Progenitor cell of endocrine pancreas (in vitro differentiated cells): ENCODE measurements around the gene THAP7. TPM values are rescaled to one million over a fixed set of nuclear protein-coding genes. Genes with fewer than 3 reads are reported as not detected.

Experiments
- DNase-seq: peaks from one replicate; pipeline ENCODE4 v3.0.0; 2021; ENCODE audit warnings: low spot score; ENCODE audit not compliant: unreplicated experiment
- H3K27ac Mint-ChIP-seq: 2 replicates; pipeline ENCODE4 v1.8.0; 2021; ENCODE audit warnings: mild to moderate bottlenecking, moderate library complexity, mixed read lengths
- H3K27me3 Mint-ChIP-seq: 2 replicates; pipeline ENCODE4 v1.8.0; 2021; ENCODE audit warnings: mixed read lengths
- H3K36me3 Mint-ChIP-seq: 2 replicates; pipeline ENCODE4 v1.8.0; 2022; ENCODE audit warnings: mixed read lengths; ENCODE audit not compliant: insufficient read depth
- H3K4me1 Mint-ChIP-seq: 2 replicates; pipeline ENCODE4 v1.8.0; 2021; ENCODE audit warnings: low read depth, mixed read lengths
- H3K4me3 Mint-ChIP-seq: 2 replicates; pipeline ENCODE4 v1.8.0; 2021; ENCODE audit warnings: low read depth, mild to moderate bottlenecking, moderate library complexity, mixed read lengths
- H3K9me3 Mint-ChIP-seq: 2 replicates; pipeline ENCODE4 v1.8.0; 2021; ENCODE audit warnings: low read depth, mixed read lengths
- total RNA-seq: library from RNA; stranded (reverse); gene quantifications from 2 replicates; pipeline ENCODE4 v1.2.1, GENCODE V29; 2021
- TF ChIP-seq, protein P1 (sequence below): fragments of 200-600 bp; sonication (generic); IDR thresholded peaks from one replicate; pipeline ENCODE4 v1.5.0; 2021; ENCODE audit warnings: antibody characterized with exemption, mild to moderate bottlenecking; ENCODE audit not compliant: unreplicated experiment

The THAP7 gene
- total RNA-seq, 1 donor from 2014 or later: 17.6 TPM

DNA sequence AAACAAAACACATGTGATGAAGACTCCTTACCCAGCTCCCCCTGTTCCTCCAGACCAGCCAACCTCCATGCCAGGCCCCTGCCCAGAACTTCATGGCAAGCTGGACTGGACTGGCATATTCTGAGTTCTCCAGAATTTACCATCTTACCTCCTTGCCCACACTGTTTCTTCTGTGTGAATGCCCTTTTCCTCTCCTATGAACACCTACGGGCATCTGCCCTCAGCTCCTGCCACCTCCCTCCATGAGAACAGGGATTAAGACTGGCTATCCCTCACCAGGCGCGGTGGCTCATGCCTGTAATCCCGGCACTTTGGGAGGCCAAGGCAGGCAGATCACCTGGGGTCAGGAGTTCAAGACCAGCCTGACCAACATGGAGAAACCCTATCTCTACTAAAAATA, 41.3 kb downstream of the THAP7 start:
- H3K4me3 Mint-ChIP-seq: no peak overlapping the region
- H3K27ac Mint-ChIP-seq: no peak overlapping the region
- peaks cover 11% of the 10 kb centered on the region for H3K4me1 Mint-ChIP-seq
- no peaks in the 10 kb centered on the region for H3K9me3 Mint-ChIP-seq
- no peak for DNase-seq
- TF ChIP-seq, protein P1, sequence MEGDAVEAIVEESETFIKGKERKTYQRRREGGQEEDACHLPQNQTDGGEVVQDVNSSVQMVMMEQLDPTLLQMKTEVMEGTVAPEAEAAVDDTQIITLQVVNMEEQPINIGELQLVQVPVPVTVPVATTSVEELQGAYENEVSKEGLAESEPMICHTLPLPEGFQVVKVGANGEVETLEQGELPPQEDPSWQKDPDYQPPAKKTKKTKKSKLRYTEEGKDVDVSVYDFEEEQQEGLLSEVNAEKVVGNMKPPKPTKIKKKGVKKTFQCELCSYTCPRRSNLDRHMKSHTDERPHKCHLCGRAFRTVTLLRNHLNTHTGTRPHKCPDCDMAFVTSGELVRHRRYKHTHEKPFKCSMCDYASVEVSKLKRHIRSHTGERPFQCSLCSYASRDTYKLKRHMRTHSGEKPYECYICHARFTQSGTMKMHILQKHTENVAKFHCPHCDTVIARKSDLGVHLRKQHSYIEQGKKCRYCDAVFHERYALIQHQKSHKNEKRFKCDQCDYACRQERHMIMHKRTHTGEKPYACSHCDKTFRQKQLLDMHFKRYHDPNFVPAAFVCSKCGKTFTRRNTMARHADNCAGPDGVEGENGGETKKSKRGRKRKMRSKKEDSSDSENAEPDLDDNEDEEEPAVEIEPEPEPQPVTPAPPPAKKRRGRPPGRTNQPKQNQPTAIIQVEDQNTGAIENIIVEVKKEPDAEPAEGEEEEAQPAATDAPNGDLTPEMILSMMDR: no peak
- H3K27me3 Mint-ChIP-seq: peaks cover 28% of the 10 kb centered on the region
- no peaks in the 10 kb centered on the region for H3K36me3 Mint-ChIP-seq

GRCh38 chr22:20959578-20960461, 42.1 kb downstream of the THAP7 start:
- no peak for DNase-seq
- Mint-ChIP-seq H3K9me3 (no peaks in the 10 kb centered on the region), H3K4me1 (peaks cover 11% of the 10 kb centered on the region), H3K27me3 (peaks cover 28% of the 10 kb centered on the region), H3K4me3 (no peak overlapping the region), H3K36me3 (no peaks in the 10 kb centered on the region), H3K27ac (peak overlapping the region; percentile 38)
- TF ChIP-seq, protein P1: no peak

- TF ChIP-seq, protein P1: no peak
- Mint-ChIP-seq H3K4me1 (peaks cover 16% of the 10 kb centered on the region), H3K27me3 (peaks cover 10% of the 10 kb centered on the region), H3K27ac (no peak overlapping the region), H3K36me3 (peaks cover 4% of the 10 kb centered on the region), H3K9me3 (no peaks in the 10 kb centered on the region), H3K4me3 (peak overlapping the region; percentile 69)
- no peak for DNase-seq
These were observed 44.1 kb downstream of the THAP7 start for GRCh38 chr22:20957683-20958431.

- TF ChIP-seq, protein P1: no peak
These were observed 44.7 kb downstream of the THAP7 start for GRCh38 chr22:20957102-20957682.

More at GRCh38 chr22:20957102-20957682, 44.7 kb downstream of the THAP7 start:
- H3K27me3 Mint-ChIP-seq: peaks cover 9% of the 10 kb centered on the region
- no peak for DNase-seq
- H3K9me3 Mint-ChIP-seq: no peaks in the 10 kb centered on the region
- H3K27ac Mint-ChIP-seq: no peak overlapping the region
- peak overlapping the region; percentile 69 for H3K4me3 Mint-ChIP-seq
- H3K36me3 Mint-ChIP-seq: peaks cover 9% of the 10 kb centered on the region
- peaks cover 23% of the 10 kb centered on the region for H3K4me1 Mint-ChIP-seq
